Epidermal melanocyte (primary cell): ENCODE results near the gene SYTL3.

ENCODE experiments used
- DNase-seq: peaks from one replicate; pipeline ENCODE4 v3.0.0; 2011; ENCODE audit warnings: low spot score; ENCODE audit not compliant: insufficient read length

The SYTL3 gene

DNA sequence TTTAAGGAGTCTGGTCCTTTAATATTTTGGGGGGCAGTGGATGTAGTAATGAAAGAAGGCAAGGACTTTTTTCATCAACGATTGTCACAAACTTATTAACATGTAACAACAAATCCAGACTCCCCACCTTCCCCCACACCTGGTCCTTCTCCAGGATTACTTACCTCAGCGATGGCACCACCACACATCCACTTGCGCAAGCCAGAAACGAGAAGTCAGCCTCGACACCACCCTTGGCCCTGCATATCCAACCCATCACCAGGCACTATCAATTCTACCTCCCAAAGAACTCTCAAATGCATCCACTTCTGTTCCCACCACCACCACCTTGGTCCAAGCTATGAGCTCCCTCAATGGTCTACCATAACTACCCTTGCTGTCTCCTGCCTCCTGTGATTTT lies 162.8 kb downstream of the SYTL3 start:
- no peak for DNase-seq

- no peak for DNase-seq
Observed at GRCh38 chr6:158813032-158813431, 163.2 kb downstream of the SYTL3 start.
